Hepatocyte (in vitro differentiated cells): ENCODE data around the gene UGP2. TPM values are rescaled to one million over a fixed set of nuclear protein-coding genes. Genes with fewer than 3 reads are reported as not detected.

Source experiments
- DNase-seq: peaks from one replicate; pipeline ENCODE4 v3.0.0-alpha.2; 2016; ENCODE audit warnings: low spot score
- H2AFZ ChIP-seq: fragments of 200-600 bp; sonication (generic); 2 replicates; pipeline ENCODE4 v1.6.0; 2016; ENCODE audit warnings: antibody characterized with exemption, mild to moderate bottlenecking
- H3K27ac ChIP-seq: fragments of 200-600 bp; sonication (generic); 2 replicates; pipeline ENCODE4 v1.5.1; 2016; ENCODE audit warnings: mild to moderate bottlenecking
- H3K27me3 ChIP-seq: fragments of 200-600 bp; sonication (generic); 2 replicates; pipeline ENCODE4 v1.6.1; 2016
- H3K36me3 ChIP-seq: fragments of 200-600 bp; sonication (generic); replicated peaks from 2 replicates; pipeline ENCODE4 v1.5.1; 2016; ENCODE audit warnings: low read depth; ENCODE audit not compliant: insufficient read depth
- H3K4me1 ChIP-seq: fragments of 200-600 bp; sonication (generic); 2 replicates; pipeline ENCODE4 v1.5.1; 2016; ENCODE audit warnings: mild to moderate bottlenecking, moderate library complexity; ENCODE audit not compliant: insufficient read depth
- H3K4me2 ChIP-seq: fragments of 200-600 bp; sonication (generic); 2 replicates; pipeline ENCODE4 v1.6.0; 2016
- H3K4me3 ChIP-seq: fragments of 200-600 bp; sonication (generic); 2 replicates; pipeline ENCODE4 v1.5.1; 2016; ENCODE audit warnings: mild to moderate bottlenecking
- H3K79me2 ChIP-seq: fragments of 200-600 bp; sonication (generic); 2 replicates; pipeline ENCODE4 v1.6.0; 2017; ENCODE audit warnings: mild to moderate bottlenecking
- H3K9me2 ChIP-seq: fragments of 200-600 bp; sonication (generic); replicated peaks from 2 replicates; pipeline ENCODE4 v1.6.0; 2017; ENCODE audit warnings: mild to moderate bottlenecking; ENCODE audit not compliant: insufficient read depth
- H3K9me3 ChIP-seq: fragments of 200-600 bp; sonication (generic); 2 replicates; pipeline ENCODE4 v1.5.1; 2016; ENCODE audit warnings: low read depth, mild to moderate bottlenecking
- H4K20me1 ChIP-seq: fragments of 200-600 bp; sonication (generic); 2 replicates; pipeline ENCODE4 v1.6.0; 2016; ENCODE audit warnings: mild to moderate bottlenecking; ENCODE audit not compliant: insufficient read depth, poor library complexity, severe bottlenecking
- EZH2 ChIP-seq: fragments of 200-600 bp; sonication (generic); IDR thresholded peaks from 2 replicates; pipeline ENCODE4 v1.6.1; 2016; ENCODE audit warnings: antibody characterized with exemption, mild to moderate bottlenecking, borderline replicate concordance
- EZH2phosphoT487 ChIP-seq: fragments of 200-600 bp; sonication (generic); IDR thresholded peaks from one replicate; pipeline ENCODE4 v1.6.1; 2018; ENCODE audit warnings: antibody characterized with exemption, mild to moderate bottlenecking, low read depth, moderate library complexity; ENCODE audit not compliant: unreplicated experiment, severe bottlenecking
- WGBS: methylation state at CpG from one replicate; pipeline ENCODE4 v1.1.6; 2016; ENCODE audit warnings: low lambda C conversion rate; ENCODE audit errors: missing lambda C conversion rate; 5-methylcytosine and 5-hydroxymethylcytosine counted together
- polyA plus RNA-seq: library from polyadenylated mRNA; unstranded; fragments of >200 nt; fragmentation: Nextera tagmentation; extraction: Ambion mirVana; gene quantifications from 2 replicates; pipeline ENCODE4 v1.2.1, GENCODE V29; 2016
- total RNA-seq: library from RNA; depleted of rRNA; stranded (reverse); fragments of >200 nt; gene quantifications from 2 replicates; pipeline ENCODE4 v1.2.3, GENCODE V29; 2014
- TF ChIP-seq, protein P1 (sequence below): fragments of 200-600 bp; sonication (generic); IDR thresholded peaks from 2 replicates; pipeline ENCODE4 v1.5.1; 2016; ENCODE audit warnings: antibody characterized with exemption, mild to moderate bottlenecking; ENCODE audit not compliant: poor library complexity

The UGP2 gene
- total and polyA plus RNA-seq, 2 experiments from 2014 or later: 273 to 322 TPM

DNA sequence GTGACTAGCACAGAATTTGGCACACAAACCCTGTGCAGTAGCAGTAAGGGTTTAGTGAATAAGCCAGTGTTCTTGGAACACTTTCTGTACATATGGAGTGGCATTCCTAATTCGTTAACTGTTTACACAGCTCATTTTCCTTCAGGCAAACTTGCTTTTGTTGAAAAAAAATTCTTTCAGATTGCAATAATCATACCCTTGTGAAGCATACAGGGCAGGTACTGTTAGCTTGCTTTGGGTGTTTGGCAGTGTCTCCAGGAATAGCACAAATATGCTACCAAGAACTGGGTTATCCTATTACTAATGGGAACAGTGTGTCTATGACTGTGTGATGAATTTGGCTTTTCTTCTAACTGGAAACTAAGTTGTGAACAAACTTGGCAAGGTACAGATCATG, 33.4 kb downstream of the UGP2 start:
- 64% methylated on average over 1 of the region's 1 CpG for WGBS
- DNase-seq: no peak
- TF ChIP-seq EZH2phosphoT487: no peak
- TF ChIP-seq EZH2: no peak
- TF ChIP-seq, protein P1, sequence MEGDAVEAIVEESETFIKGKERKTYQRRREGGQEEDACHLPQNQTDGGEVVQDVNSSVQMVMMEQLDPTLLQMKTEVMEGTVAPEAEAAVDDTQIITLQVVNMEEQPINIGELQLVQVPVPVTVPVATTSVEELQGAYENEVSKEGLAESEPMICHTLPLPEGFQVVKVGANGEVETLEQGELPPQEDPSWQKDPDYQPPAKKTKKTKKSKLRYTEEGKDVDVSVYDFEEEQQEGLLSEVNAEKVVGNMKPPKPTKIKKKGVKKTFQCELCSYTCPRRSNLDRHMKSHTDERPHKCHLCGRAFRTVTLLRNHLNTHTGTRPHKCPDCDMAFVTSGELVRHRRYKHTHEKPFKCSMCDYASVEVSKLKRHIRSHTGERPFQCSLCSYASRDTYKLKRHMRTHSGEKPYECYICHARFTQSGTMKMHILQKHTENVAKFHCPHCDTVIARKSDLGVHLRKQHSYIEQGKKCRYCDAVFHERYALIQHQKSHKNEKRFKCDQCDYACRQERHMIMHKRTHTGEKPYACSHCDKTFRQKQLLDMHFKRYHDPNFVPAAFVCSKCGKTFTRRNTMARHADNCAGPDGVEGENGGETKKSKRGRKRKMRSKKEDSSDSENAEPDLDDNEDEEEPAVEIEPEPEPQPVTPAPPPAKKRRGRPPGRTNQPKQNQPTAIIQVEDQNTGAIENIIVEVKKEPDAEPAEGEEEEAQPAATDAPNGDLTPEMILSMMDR: no peak
- H3K9me2 ChIP-seq: no peaks in the 10 kb centered on the region
- H2AFZ ChIP-seq: no peak overlapping the region
- H3K4me3 ChIP-seq: no peak overlapping the region
- peaks cover 33% of the 10 kb centered on the region for H3K79me2 ChIP-seq
- H3K27ac ChIP-seq: no peak overlapping the region
- H4K20me1 ChIP-seq: peaks cover 6% of the 10 kb centered on the region
- no peak overlapping the region for H3K4me2 ChIP-seq
- peaks cover 4% of the 10 kb centered on the region for H3K36me3 ChIP-seq
- H3K9me3 ChIP-seq: no peaks in the 10 kb centered on the region
- no peaks in the 10 kb centered on the region for H3K27me3 ChIP-seq
- H3K4me1 ChIP-seq: peaks cover 16% of the 10 kb centered on the region

DNA sequence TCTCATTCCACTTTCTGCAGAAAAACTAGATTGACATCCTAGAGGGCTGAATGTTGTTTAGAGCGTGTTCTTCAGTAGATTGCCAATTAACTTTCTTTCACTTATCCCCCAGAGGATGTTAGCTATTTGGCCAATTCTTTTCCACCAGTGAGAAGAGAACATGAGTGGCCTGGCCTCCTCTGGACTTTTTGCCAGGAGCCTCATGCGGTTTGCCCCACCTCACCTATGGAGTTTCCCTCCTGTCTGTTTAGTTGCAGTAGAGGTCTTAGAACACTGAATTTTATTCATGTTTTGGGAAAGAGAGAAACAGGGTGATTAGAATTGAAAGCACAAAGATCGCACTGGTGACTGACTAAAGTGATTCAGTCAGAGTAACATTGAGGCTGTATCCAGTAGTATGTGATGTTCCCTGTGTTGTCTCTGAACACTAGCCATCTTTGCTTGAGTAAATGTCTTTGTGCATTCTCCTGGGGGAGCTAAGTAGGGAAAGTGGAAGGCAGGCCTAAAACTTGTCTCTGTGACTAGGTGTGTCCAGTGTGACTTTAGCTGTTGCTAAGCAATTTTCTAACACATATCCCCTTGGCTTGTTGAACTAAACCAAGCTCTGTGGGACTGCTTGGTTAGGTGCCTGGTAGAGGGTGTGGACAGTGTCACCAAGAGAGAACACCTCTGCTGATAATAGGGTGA, 34.0 kb downstream of the UGP2 start:
- no peak for DNase-seq
- H3K79me2 ChIP-seq: peaks cover 30% of the 10 kb centered on the region

DNA sequence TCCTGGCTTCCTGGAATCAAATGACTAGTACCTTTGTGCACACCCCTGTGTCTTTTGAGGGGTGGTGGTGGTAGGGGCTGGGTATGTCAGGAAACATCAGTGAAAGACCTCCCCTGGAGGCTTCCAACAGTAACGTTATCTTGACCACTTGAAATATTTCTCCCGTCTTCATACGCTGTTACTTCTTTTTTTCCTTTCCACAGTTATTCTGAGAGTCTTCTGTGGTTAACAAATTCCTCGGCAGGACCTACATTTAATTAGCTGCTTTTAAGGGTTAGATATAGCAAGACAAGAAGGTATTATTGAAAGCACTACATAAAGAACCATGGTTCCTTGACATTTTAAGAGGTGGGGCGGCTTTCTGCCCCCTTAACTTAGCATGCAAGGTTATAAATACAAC, 34.6 kb downstream of the UGP2 start:
- WGBS: 90% methylated on average over 5 of the region's 5 CpGs
- no peak for DNase-seq
- Histone ChIP-seq H3K9me3 (no peaks in the 10 kb centered on the region), H3K4me2 (no peak overlapping the region), H2AFZ (no peak overlapping the region), H3K27me3 (no peaks in the 10 kb centered on the region), H3K27ac (no peak overlapping the region), H3K4me1 (peaks cover 8% of the 10 kb centered on the region), H4K20me1 (peaks cover 6% of the 10 kb centered on the region), H3K36me3 (peaks cover 4% of the 10 kb centered on the region), H3K9me2 (no peaks in the 10 kb centered on the region), H3K79me2 (peaks cover 32% of the 10 kb centered on the region), H3K4me3 (no peak overlapping the region)
- TF ChIP-seq, protein P1: no peak
- TF ChIP-seq EZH2: no peak

More for the DNA sequence above, 34.0 kb downstream of the UGP2 start:
- H3K9me3 ChIP-seq: no peaks in the 10 kb centered on the region
- TF ChIP-seq, protein P1: no peak
- TF ChIP-seq EZH2: no peak
- no peak for TF ChIP-seq EZH2phosphoT487
- H3K4me3 ChIP-seq: no peak overlapping the region
- no peak overlapping the region for H3K27ac ChIP-seq
- no peaks in the 10 kb centered on the region for H3K27me3 ChIP-seq
- H4K20me1 ChIP-seq: peaks cover 6% of the 10 kb centered on the region
- H3K36me3 ChIP-seq: peaks cover 4% of the 10 kb centered on the region
- H2AFZ ChIP-seq: no peak overlapping the region
- H3K4me1 ChIP-seq: peaks cover 13% of the 10 kb centered on the region
- H3K4me2 ChIP-seq: no peak overlapping the region
- H3K9me2 ChIP-seq: no peaks in the 10 kb centered on the region
- WGBS: 96% methylated on average over 3 of the region's 3 CpGs
